Neural cell (in vitro differentiated cells): ENCODE results near the gene GUCD1. TPM values are rescaled to one million over a fixed set of nuclear protein-coding genes. Genes with fewer than 3 reads are reported as not detected.

Experiments
- H2AFZ ChIP-seq: fragments of 200-600, 300-800 bp; sonication (generic), shearing (Covaris generic); 2 replicates; pipeline ENCODE4 v1.6.0; 2014; ENCODE audit warnings: low read depth, mild to moderate bottlenecking, antibody characterized with exemption, low read length, moderate library complexity
- H3F3A ChIP-seq: fragments of 200-600 bp; shearing (Covaris generic); 2 replicates; pipeline ENCODE4 v1.6.1; 2016; ENCODE audit warnings: mild to moderate bottlenecking, moderate library complexity, mixed read lengths, antibody characterized with exemption, low read length; ENCODE audit not compliant: insufficient read depth, poor library complexity, severe bottlenecking
- H3K27ac ChIP-seq: fragments of 200-600, 300-800 bp; sonication (generic), shearing (Covaris generic); 2 replicates; pipeline ENCODE4 v1.5.1; 2014; ENCODE audit warnings: mild to moderate bottlenecking, low read length, moderate library complexity
- H3K27me3 ChIP-seq: fragments of 300-800, 200-600 bp; sonication (generic), shearing (Covaris generic); 2 replicates; pipeline ENCODE4 v1.6.0; 2014; ENCODE audit warnings: mild to moderate bottlenecking, low read depth, low read length, moderate library complexity; ENCODE audit not compliant: insufficient read depth
- H3K36me3 ChIP-seq: fragments of 300-800, 200-600 bp; sonication (generic), shearing (Covaris generic); 2 replicates; pipeline ENCODE4 v1.5.1; 2014; ENCODE audit warnings: mild to moderate bottlenecking, antibody characterized with exemption, low read length, moderate library complexity; ENCODE audit not compliant: insufficient read depth
- H3K4me2 ChIP-seq: fragments of 300-800, 200-600 bp; sonication (generic), shearing (Covaris generic); 2 replicates; pipeline ENCODE4 v1.6.0; 2014; ENCODE audit warnings: mild to moderate bottlenecking, low read length
- H3K4me3 ChIP-seq: fragments of 300-800, 200-600 bp; sonication (generic), shearing (Covaris generic); 2 replicates; pipeline ENCODE4 v1.5.1; 2014; ENCODE audit warnings: mild to moderate bottlenecking, low read length, moderate library complexity
- H3K79me2 ChIP-seq: fragments of 200-600 bp; shearing (Covaris generic); replicated peaks from 2 replicates; pipeline ENCODE4 v1.6.0; 2014; ENCODE audit warnings: mild to moderate bottlenecking, low read length, moderate library complexity; ENCODE audit not compliant: insufficient read depth
- H3K9ac ChIP-seq: fragments of 300-800, 200-600 bp; sonication (generic), shearing (Covaris generic); 2 replicates; pipeline ENCODE4 v1.6.1; 2016; ENCODE audit warnings: mild to moderate bottlenecking, low read length, mixed read lengths
- H3K9me2 ChIP-seq: fragments of 200-600 bp; shearing (Covaris generic); 2 replicates; pipeline ENCODE4 v1.6.1; 2016; ENCODE audit warnings: mild to moderate bottlenecking, low read length, mixed read lengths; ENCODE audit not compliant: insufficient read depth
- H3K9me3 ChIP-seq: fragments of 200-600, 300-800 bp; sonication (generic), shearing (Covaris generic); 2 replicates; pipeline ENCODE4 v1.6.1; 2016; ENCODE audit warnings: mild to moderate bottlenecking, mixed run types, low read length, moderate library complexity, mixed read lengths
- H4K20me1 ChIP-seq: fragments of 200-600 bp; shearing (Covaris generic); 2 replicates; pipeline ENCODE4 v1.6.1; 2016; ENCODE audit warnings: mild to moderate bottlenecking, mixed run types; ENCODE audit not compliant: insufficient read depth
- CTCF ChIP-seq: fragments of 450-650 bp; IDR thresholded peaks from 2 replicates; pipeline ENCODE4 v1.5.1; 2014; ENCODE audit warnings: antibody characterized with exemption, mild to moderate bottlenecking, moderate library complexity; ENCODE audit not compliant: poor library complexity, severe bottlenecking
- EP300 ChIP-seq: fragments of 450-650 bp; conservative IDR thresholded peaks from 2 replicates; pipeline ENCODE4 v1.6.1; 2014; ENCODE audit warnings: antibody characterized with exemption, mild to moderate bottlenecking, moderate library complexity; ENCODE audit not compliant: poor library complexity, severe bottlenecking
- EZH2 ChIP-seq: fragments of 200-600, 300-800 bp; shearing (Covaris generic), sonication (generic); IDR thresholded peaks from 2 replicates; pipeline ENCODE4 v1.6.1; 2014; ENCODE audit warnings: antibody characterized with exemption, low read length, borderline replicate concordance, mild to moderate bottlenecking; ENCODE audit not compliant: insufficient read depth, poor library complexity, severe bottlenecking
- MXI1 ChIP-seq: fragments of 450-650 bp; conservative IDR thresholded peaks from 2 replicates; pipeline ENCODE4 v1.6.1; 2014; ENCODE audit warnings: antibody characterized with exemption, mild to moderate bottlenecking; ENCODE audit not compliant: poor library complexity, severe bottlenecking
- POLR2AphosphoS5 ChIP-seq: IDR thresholded peaks from 2 replicates; pipeline ENCODE4 v1.6.1; 2012
- RAD21 ChIP-seq: fragments of 450-650 bp; conservative IDR thresholded peaks from 2 replicates; pipeline ENCODE4 v1.6.1; 2014; ENCODE audit warnings: antibody characterized with exemption, mild to moderate bottlenecking, moderate library complexity
- SMC3 ChIP-seq: fragments of 450-650 bp; conservative IDR thresholded peaks from 2 replicates; pipeline ENCODE4 v1.6.1; 2014; ENCODE audit warnings: antibody characterized with exemption, mild to moderate bottlenecking, moderate library complexity; ENCODE audit not compliant: poor library complexity
- TAF1 ChIP-seq: IDR thresholded peaks from 2 replicates; pipeline ENCODE4 v1.6.1; 2012; ENCODE audit warnings: low read depth
- polyA plus RNA-seq: library from polyadenylated mRNA; depleted of rRNA; stranded (reverse); fragments of >200 nt; gene quantifications from 2 replicates; pipeline ENCODE4 v1.2.3, GENCODE V29; 2014
- TF ChIP-seq, protein P1 (sequence below): IDR thresholded peaks from 2 replicates; pipeline ENCODE4 v1.6.1; 2012; ENCODE audit warnings: borderline replicate concordance

The GUCD1 gene
- polyA plus RNA-seq, 1 donor from 2014 or later = 32.6 TPM

- Histone ChIP-seq H3K27me3 (peaks cover 22% of the 10 kb centered on the region), H2AFZ (no peak overlapping the region), H3F3A (no peaks in the 10 kb centered on the region), H3K36me3 (no peaks in the 10 kb centered on the region), H3K9me3 (no peaks in the 10 kb centered on the region), H3K4me2 (no peak overlapping the region), H4K20me1 (no peaks in the 10 kb centered on the region), H3K27ac (no peak overlapping the region), H3K9ac (no peak overlapping the region), H3K4me3 (no peak overlapping the region), H3K79me2 (no peaks in the 10 kb centered on the region), H3K9me2 (no peaks in the 10 kb centered on the region)
- TF ChIP-seq SMC3 = no peak
- no peak for TF ChIP-seq MXI1
- no peak for TF ChIP-seq EZH2
- TF ChIP-seq RAD21 = no peak
- no peak for TF ChIP-seq TAF1
- no peak for TF ChIP-seq EP300
- TF ChIP-seq, protein P1, sequence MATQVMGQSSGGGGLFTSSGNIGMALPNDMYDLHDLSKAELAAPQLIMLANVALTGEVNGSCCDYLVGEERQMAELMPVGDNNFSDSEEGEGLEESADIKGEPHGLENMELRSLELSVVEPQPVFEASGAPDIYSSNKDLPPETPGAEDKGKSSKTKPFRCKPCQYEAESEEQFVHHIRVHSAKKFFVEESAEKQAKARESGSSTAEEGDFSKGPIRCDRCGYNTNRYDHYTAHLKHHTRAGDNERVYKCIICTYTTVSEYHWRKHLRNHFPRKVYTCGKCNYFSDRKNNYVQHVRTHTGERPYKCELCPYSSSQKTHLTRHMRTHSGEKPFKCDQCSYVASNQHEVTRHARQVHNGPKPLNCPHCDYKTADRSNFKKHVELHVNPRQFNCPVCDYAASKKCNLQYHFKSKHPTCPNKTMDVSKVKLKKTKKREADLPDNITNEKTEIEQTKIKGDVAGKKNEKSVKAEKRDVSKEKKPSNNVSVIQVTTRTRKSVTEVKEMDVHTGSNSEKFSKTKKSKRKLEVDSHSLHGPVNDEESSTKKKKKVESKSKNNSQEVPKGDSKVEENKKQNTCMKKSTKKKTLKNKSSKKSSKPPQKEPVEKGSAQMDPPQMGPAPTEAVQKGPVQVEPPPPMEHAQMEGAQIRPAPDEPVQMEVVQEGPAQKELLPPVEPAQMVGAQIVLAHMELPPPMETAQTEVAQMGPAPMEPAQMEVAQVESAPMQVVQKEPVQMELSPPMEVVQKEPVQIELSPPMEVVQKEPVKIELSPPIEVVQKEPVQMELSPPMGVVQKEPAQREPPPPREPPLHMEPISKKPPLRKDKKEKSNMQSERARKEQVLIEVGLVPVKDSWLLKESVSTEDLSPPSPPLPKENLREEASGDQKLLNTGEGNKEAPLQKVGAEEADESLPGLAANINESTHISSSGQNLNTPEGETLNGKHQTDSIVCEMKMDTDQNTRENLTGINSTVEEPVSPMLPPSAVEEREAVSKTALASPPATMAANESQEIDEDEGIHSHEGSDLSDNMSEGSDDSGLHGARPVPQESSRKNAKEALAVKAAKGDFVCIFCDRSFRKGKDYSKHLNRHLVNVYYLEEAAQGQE = no peak
- no peak for TF ChIP-seq POLR2AphosphoS5
- no peak for TF ChIP-seq CTCF
These were observed 56.1 kb downstream of the GUCD1 start for GRCh38 chr22:24498824-24499223.

DNA sequence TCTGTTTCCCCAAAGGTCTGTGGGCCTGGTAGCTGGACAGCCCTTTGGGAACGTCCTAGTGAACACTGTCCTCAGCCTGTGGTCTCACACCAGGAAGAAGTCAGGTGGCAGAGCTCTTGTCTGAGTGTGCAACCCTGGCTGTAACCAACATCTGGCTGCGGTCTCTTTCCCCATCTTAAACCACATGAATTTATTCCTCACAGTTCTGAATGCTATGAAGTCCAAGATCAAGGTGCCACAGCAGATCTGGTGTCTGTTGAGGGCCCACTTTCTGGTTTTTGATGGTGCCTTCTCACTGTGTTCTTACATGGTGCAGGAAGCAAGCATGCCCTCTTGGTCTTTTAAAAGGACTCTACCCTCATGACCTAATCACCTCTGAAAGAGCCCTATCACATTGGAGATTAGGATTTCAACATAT lies 57.1 kb downstream of the GUCD1 start:
- no peak overlapping the region for H2AFZ ChIP-seq
- H3K27me3 ChIP-seq = peaks cover 30% of the 10 kb centered on the region
- no peak overlapping the region for H3K27ac ChIP-seq
- no peaks in the 10 kb centered on the region for H3F3A ChIP-seq
- H3K9ac ChIP-seq = no peak overlapping the region
- TF ChIP-seq TAF1 (no peak), MXI1 (no peak), SMC3 (no peak), POLR2AphosphoS5 (no peak), EZH2 (no peak), EP300 (no peak), CTCF (no peak), RAD21 (no peak)
- TF ChIP-seq, protein P1 = no peak
- no peaks in the 10 kb centered on the region for H3K36me3 ChIP-seq
- no peak overlapping the region for H3K4me3 ChIP-seq
- no peaks in the 10 kb centered on the region for H3K9me2 ChIP-seq
- no peaks in the 10 kb centered on the region for H4K20me1 ChIP-seq
- no peak overlapping the region for H3K4me2 ChIP-seq
- H3K9me3 ChIP-seq = no peaks in the 10 kb centered on the region
- H3K79me2 ChIP-seq = no peaks in the 10 kb centered on the region
